ENCODE measurements around the gene OOSP2. TPM values are rescaled to one million over a fixed set of nuclear protein-coding genes. Genes with fewer than 3 reads are reported as not detected.

Gene OOSP2
- total RNA-seq, 3 donors from 2014 or later (not counting 1 experiment from before 2014, with no cell fraction given): not detected

DNA sequence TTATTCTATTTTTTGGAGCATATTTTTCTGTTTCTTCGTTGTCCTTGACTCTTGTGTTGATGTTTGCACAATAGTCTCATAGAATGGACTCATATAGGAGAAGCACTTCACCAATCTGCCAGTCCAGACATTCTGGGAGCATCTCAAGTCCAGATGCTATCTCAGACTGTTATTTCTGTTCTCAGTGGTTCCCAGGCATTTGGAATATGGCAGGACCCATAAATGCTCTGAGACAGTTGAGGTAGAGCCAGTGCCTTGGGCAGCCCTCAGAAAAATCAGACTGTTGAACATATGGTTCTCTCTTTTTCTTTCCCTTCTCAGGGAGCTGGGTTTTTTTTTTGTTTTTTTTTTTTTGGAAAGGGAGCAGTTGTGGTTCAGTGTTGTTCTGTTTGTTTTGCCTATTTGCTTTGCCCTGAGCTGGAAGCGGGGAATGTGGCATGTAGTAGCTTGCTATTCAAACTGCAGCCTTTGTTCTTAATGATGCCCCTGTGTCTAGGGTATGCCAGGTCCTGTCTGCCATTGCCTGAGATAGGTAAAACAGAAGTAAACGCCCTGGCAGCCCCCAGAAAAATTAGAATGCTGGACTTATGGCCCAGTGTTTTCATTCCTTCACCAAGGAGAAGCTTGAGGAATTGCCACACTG is 44.5 kb downstream of the OOSP2 start:
- Histone ChIP-seq H3K27me3 (ENCODE audit: control insufficient read depth, insufficient read depth, low read length) (no peaks in the 10 kb centered on the region), H3K9me3 (ENCODE audit: control insufficient read depth, insufficient read depth, low read length) (no peaks in the 10 kb centered on the region), H3K4me1 (ENCODE audit: control insufficient read depth, insufficient read depth, low read length) (no peaks in the 10 kb centered on the region), H3K36me3 (ENCODE audit: control insufficient read depth, insufficient read depth, low read length) (no peaks in the 10 kb centered on the region), H3K27ac (ENCODE audit: low read length) (no peak overlapping the region), H3K4me3 (ENCODE audit: low read length) (no peak overlapping the region)
- Mint-ChIP-seq H3K4me3 (no peak overlapping the region), H3K9me3 (no peaks in the 10 kb centered on the region), H3K27ac (no peak overlapping the region), H3K27me3 (ENCODE audit: low read depth in 2 of 2) (peaks cover 9 to 35% of the 10 kb centered on the region in 2 donors), H3K4me1 (no peaks in the 10 kb centered on the region), H3K36me3 (no peaks in the 10 kb centered on the region)
- no peak for ATAC-seq
- no peak for DNase-seq
- WGBS (ENCODE audit: insufficient coverage): 85% methylated on average over 3 of the region's 3 CpGs
- intact Hi-C loops (cut with micrococcal nuclease): no loop called here
- TF ChIP-seq, protein P1, sequence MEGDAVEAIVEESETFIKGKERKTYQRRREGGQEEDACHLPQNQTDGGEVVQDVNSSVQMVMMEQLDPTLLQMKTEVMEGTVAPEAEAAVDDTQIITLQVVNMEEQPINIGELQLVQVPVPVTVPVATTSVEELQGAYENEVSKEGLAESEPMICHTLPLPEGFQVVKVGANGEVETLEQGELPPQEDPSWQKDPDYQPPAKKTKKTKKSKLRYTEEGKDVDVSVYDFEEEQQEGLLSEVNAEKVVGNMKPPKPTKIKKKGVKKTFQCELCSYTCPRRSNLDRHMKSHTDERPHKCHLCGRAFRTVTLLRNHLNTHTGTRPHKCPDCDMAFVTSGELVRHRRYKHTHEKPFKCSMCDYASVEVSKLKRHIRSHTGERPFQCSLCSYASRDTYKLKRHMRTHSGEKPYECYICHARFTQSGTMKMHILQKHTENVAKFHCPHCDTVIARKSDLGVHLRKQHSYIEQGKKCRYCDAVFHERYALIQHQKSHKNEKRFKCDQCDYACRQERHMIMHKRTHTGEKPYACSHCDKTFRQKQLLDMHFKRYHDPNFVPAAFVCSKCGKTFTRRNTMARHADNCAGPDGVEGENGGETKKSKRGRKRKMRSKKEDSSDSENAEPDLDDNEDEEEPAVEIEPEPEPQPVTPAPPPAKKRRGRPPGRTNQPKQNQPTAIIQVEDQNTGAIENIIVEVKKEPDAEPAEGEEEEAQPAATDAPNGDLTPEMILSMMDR (IDR thresholded peaks at IDR 0.05): no peak

DNA sequence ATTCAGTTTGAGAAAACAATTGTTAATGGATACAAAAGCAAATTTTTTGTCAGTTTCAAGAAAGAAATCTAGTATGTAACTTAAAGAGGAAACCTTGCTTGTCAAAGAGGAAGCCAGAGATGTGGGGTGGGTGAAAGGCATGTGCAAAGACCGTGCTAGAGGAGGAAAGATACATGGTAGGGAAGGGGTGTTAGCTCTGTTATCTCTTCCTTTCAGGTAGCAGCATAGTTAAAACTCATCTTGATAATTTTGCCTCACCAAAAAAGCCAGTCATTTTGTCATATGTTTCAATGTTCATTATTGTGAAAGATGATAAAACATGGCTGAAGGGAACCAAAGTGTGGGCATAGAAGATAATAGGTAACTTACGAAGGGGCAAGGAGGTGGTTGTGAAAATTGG is 45.7 kb downstream of the OOSP2 start:
- Histone ChIP-seq H3K9me3 (ENCODE audit: control insufficient read depth, insufficient read depth, low read length) (no peaks in the 10 kb centered on the region), H3K36me3 (ENCODE audit: control insufficient read depth, insufficient read depth, low read length) (no peaks in the 10 kb centered on the region), H3K4me1 (ENCODE audit: control insufficient read depth, insufficient read depth, low read length) (no peaks in the 10 kb centered on the region), H3K27me3 (ENCODE audit: control insufficient read depth, insufficient read depth, low read length) (no peaks in the 10 kb centered on the region), H3K27ac (ENCODE audit: low read length) (no peak overlapping the region), H3K4me3 (ENCODE audit: low read length) (no peak overlapping the region)
- TF ChIP-seq, protein P1 (IDR thresholded peaks at IDR 0.05): no peak
- H3K36me3 Mint-ChIP-seq: no peaks in the 10 kb centered on the region
- intact Hi-C loops (cut with micrococcal nuclease): no loop called here
- no peaks in the 10 kb centered on the region for H3K4me1 Mint-ChIP-seq
- H3K27ac Mint-ChIP-seq: no peak overlapping the region
- no peak overlapping the region for H3K4me3 Mint-ChIP-seq
- no peaks in the 10 kb centered on the region for H3K9me3 Mint-ChIP-seq
- ATAC-seq: peak in 1 of 3 donors; percentile 60
- H3K27me3 Mint-ChIP-seq (ENCODE audit: low read depth in 2 of 2): peaks cover 9 to 31% of the 10 kb centered on the region in 2 donors
- 57% methylated on average over 2 of the region's 2 CpGs for WGBS (ENCODE audit: insufficient coverage)
- DNase-seq: no peak

DNA sequence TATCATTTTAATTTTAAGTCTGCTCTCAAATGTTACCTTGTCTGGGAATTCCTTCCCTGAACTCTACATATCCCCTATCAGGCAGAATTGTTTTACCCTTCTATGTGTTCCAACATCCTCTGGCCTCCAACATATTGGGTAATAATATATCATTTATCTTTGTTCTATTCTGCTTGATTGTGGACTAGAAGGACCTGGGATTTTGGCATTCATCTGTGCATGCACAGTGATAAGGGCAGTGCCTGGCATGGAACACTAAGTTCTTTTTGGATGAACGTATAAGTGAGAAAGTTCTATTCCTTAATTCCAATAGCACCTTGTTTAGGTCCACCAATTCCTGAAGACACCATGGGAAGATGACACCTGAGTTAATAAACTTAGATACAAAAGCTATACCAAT is 47.0 kb downstream of the OOSP2 start:
- H3K36me3 ChIP-seq (ENCODE audit: control insufficient read depth, insufficient read depth, low read length): no peaks in the 10 kb centered on the region
- H3K4me3 ChIP-seq (ENCODE audit: low read length): no peak overlapping the region
- Mint-ChIP-seq H3K4me1 (no peaks in the 10 kb centered on the region), H3K36me3 (no peaks in the 10 kb centered on the region), H3K27me3 (ENCODE audit: low read depth in 2 of 2) (peaks cover 9 to 30% of the 10 kb centered on the region in 2 donors), H3K27ac (no peak overlapping the region), H3K9me3 (no peaks in the 10 kb centered on the region), H3K4me3 (no peak overlapping the region)
- ATAC-seq: no peak
- intact Hi-C loops (cut with micrococcal nuclease): no loop called here
- WGBS (ENCODE audit: insufficient coverage): no CpG with 5 or more reads among the region's 1 CpG
- TF ChIP-seq, protein P1 (IDR thresholded peaks at IDR 0.05): no peak
- no peak for DNase-seq
- H3K27ac ChIP-seq (ENCODE audit: low read length): no peak overlapping the region
- H3K9me3 ChIP-seq (ENCODE audit: control insufficient read depth, insufficient read depth, low read length): no peaks in the 10 kb centered on the region
- no peaks in the 10 kb centered on the region for H3K4me1 ChIP-seq (ENCODE audit: control insufficient read depth, insufficient read depth, low read length)
- no peaks in the 10 kb centered on the region for H3K27me3 ChIP-seq (ENCODE audit: control insufficient read depth, insufficient read depth, low read length)

DNA sequence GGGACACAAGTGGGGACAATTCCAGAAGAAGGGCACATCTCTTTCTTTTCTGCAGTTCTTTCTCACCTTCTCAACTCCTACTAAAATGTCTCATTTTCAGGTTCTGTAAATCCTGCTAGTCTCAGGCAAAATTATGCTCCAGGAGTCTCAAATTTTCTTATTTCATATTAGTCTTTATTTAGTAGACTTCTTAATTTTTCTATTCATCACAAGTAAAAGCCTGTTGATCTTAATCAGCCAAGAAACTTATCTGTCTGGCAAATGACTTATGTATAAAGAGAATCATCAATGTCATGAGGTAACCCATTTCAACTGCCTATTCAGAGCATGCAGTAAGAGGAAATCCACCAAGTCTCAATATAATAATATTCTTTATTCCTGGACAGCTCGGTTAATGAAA is 48.2 kb downstream of the OOSP2 start, which contains the start of gene MS4A2:
Gene MS4A2, plus strand, starts transcription at position 301 of the 400 bp plus-strand sequence. CDS start 102 bp downstream, outside the sequence.
- no peaks in the 10 kb centered on the region for H3K9me3 Mint-ChIP-seq
- H3K4me1 Mint-ChIP-seq: no peaks in the 10 kb centered on the region
- TF ChIP-seq, protein P1 (IDR thresholded peaks at IDR 0.05): no peak
- H3K36me3 ChIP-seq (ENCODE audit: control insufficient read depth, insufficient read depth, low read length): no peaks in the 10 kb centered on the region
- no peak within 1 kb of the TSS for H3K4me3 ChIP-seq (ENCODE audit: low read length)
- H3K4me3 Mint-ChIP-seq: no peak within 1 kb of the TSS
- no CpG with 5 or more reads among the region's 1 CpG for WGBS (ENCODE audit: insufficient coverage)
- intact Hi-C loops (cut with micrococcal nuclease): no loop called here
- peaks cover 9 to 23% of the 10 kb centered on the region in 2 donors for H3K27me3 Mint-ChIP-seq (ENCODE audit: low read depth in 2 of 2)
- H3K27ac ChIP-seq (ENCODE audit: low read length): no peak within 1 kb of the TSS
- H3K27me3 ChIP-seq (ENCODE audit: control insufficient read depth, insufficient read depth, low read length): no peaks in the 10 kb centered on the region
- DNase-seq (no peak), ATAC-seq (no peak)
- no peaks in the 10 kb centered on the region for H3K4me1 ChIP-seq (ENCODE audit: control insufficient read depth, insufficient read depth, low read length)
- H3K27ac Mint-ChIP-seq: no peak within 1 kb of the TSS
- no peaks in the 10 kb centered on the region for H3K36me3 Mint-ChIP-seq
- H3K9me3 ChIP-seq (ENCODE audit: control insufficient read depth, insufficient read depth, low read length): no peaks in the 10 kb centered on the region
